NCI-H2171 (cell line): ENCODE results near the gene DPF3.
A peak's percentile ranks its signal among the peaks of the same experiment; 100 is the strongest.

Experiments
- DNase-seq: peaks from one replicate; lab custom pipeline; 2025; lab: John Stamatoyannopoulos, UW

DPF3 gene

DNA sequence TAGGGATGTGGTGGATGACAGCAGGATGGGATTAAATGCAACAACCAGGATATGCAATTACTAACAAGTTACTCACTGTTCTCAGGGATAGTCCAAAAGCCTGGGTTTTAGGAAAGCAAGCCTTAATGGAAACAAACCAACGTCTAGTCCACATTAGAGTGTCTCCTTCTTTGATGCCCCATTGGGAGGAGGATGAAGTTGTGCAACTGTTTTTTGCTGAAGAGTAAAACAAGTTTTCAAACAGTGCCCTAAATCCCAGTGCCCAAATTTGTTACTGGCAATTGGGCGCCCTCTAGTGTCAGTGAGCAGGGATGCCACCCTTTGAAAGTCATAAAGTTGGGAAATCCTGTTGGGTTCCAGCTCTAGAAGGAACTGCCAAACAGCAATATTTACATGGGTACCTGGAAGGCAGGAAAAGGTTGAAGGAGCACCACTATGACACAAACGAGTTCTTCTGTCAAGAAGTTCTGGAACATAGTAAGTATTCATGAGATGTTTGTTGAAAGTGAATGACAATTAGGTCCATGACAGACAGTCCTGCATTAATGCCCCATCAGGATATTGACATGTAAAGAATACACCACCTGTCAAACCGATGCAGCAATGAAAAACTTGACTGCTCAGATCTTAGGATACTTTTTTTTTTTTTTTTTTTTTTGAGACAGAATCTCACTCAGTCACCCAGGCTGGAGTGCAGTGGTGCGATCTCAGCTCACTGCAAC is 11.1 kb upstream of the DPF3 start:
- DNase-seq, result peak; percentile 35

DNA sequence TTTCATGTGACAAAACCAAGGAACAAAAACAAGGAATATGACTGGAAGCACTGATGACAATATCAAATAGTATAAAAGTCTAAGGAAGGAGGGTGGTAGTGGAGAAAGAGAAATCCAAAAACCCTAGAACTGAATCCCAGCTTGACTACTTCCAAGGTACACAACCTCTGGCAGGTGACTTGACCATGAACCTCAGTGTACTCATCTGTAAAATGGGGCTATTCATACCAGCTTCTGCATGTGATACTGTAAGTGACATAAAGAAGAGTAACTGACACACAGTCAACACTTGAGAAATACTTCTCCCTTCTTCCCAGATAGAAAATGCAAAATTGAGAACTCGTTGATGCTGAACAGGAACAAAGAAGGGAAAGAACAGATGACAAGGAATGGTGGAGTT is 10.3 kb upstream of the DPF3 start:
- no peak for DNase-seq

DNA sequence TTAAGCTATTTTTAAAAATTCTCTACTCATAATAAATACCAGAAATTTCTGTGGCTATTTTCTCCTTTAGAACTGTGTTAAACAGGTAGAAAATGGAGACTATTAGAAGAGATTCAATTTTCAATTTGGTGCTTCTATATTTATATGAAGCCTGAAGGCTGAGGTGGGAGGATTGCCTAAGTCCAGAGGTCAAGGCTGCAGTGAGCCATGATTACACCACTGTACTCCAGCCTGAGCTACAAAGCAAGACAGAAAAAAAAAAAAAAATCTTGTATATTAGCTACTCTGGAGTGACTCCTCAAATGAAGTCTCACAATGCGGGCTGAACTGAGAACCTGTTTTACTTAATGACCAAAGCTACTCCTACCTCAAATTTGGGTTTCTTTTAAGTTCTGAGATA is 9.8 kb upstream of the DPF3 start:
- DNase-seq, result no peak

DNA sequence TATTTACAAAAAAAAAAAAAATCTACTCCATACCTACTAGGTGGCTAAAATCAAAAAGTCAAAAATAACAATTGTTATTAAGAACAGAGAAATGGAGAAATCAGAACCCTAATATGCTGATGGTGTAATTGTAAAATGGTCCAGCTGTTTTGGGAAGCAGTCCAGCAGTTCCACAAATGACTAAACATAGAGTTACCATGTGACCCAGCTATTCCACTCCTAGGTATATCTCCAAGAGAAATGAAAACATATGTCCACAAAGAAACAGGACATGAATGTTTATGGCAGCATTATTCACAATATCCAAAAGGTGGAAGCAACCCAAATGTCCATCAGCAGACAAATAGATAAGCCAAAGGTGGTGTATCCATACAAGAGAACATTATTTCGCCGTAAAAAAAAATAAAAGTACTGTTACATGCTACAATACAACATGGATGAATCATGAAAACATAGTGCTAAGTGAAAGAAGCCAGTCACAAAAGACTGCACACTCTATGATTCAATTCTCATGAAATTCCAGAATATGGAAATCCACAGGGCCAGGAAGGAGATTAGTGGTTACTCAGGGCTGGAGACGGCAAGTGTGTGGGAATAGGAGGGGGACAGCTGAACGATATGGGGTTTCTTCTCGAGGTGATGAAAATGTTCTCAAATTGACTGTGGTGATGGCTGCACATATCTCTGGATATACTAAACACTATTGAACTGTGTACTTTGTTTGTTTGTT is 9.1 kb upstream of the DPF3 start:
- no peak for DNase-seq

DNA sequence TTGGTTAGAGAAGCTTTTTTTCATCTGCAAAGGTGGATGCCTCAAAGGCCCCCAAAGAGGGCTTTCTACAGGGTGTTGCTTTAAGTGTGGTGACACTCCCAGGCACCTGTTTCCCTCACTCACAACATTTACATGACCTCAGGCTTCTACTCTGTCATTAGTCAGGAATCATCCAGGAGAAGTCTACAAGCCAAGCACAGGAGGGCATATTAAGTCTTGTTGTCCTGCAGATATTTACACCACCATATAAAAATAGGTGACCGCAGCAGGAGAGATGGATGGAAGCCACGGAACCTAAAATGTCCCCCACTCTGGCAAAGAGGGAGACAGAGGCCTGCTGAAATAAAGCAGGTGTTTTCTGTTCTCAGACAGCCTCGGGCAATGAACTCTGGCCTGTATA is 7.5 kb upstream of the DPF3 start:
- DNase-seq, result no peak

DNA sequence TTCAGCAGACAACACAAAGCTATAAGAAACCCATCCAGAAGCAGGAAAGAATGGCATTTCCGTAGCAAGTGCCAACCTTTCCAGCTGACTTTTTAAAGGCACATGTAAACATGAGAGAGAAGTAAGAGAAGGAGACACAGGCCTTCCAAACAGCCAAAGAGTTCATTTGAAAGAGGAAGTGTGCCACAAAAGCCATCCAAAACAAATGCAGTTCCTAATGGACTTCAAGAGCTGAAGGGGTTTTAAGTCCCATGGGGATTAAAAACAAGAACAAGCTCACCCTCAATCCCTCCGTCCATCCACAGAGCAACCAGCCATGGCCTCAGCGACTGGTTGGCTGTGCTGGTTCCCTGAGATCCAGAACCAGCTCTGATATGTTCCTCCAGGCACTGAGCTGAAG is 4.5 kb upstream of the DPF3 start:
- DNase-seq, result no peak

DNA sequence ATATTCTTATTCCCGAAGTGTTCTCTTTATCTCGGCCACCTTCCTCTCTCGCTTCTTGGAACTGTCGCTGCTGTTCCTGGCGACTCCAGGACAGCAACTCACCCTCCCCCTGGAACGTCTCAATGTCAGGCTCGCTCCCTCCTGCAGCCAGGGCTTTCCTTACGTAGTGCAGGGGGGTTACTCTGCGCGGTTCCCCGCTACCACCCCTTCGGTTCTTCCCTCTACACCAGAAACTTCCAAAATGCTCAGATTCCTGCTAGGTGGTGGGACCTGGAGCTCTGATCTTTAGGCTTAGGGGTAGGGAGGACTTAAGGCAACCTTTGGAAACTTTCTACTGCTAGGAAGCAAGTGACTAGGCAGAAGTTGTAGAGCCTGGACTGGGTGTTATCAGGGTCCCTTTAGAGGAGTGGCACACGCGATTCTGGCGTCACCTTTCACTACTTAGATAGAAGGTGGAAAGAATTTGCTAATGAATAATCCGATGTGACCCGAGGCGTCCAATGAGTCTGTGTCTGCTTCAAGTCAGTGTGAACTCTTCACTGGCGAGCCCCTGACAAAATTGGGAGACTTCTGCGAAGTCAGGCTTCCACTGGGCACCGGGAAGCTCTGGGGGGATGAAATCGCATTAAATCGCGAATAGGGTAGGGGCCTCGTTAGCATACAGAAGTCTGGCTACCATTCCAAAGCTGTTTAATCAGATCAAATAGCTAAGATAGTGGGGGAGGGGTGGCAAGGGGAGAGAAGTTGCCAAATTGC is 900 bp upstream of the DPF3 start:
- DNase-seq, result no peak

DNA sequence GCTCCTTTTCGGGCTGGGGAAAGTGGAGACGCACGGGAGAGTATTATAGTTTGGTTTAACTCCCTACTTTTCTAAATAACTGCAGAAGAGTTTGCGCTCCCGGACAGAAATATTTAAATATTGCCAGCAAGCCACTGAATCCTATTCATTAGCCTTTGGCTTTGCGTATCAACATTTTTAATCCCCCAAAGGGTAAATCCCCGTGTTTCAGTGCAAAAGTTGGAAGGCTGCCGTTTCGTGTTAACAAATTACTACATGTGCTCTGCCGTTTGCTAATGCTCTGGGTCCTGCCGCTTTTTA is 372 bp upstream of the DPF3 start:
- no peak for DNase-seq

DNA sequence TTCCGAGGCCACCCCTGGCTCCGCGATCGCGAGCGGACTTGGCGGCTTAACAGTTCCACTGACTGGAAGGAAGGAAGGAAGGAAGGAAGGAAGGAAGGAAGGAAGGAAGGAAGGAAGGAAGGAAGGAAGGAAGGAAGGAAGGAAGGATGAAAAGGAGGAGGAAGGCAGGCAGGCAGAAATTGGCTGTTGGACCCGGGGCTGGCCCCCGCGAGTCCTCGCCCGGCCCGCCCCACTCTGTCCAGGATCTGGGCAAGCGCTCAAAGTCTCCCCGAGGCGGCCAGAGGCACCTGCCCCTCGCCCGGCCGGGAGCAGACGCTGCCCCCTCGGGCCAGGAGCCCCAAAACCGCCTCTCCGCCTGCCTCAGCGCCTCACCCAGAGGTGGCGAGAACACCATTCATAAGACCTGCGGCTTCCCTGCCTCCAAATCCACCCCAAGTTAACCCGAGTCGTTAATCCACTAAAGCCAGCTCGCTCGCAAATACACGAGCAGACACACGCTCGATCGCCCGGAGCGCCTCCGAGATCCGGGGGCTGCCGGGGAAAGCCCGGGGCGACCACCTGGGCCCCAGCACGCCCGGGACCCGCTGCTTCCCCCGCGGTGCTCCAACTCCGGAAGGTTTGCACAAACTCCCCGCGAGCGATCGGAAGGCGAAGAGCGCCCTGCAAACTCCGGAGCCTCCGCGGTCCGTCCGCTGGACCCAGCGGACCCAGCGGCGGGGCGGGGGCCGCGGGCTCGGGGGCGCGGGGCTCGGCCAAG is 844 bp downstream of the DPF3 start:
- peak; percentile 12 for DNase-seq

DNA sequence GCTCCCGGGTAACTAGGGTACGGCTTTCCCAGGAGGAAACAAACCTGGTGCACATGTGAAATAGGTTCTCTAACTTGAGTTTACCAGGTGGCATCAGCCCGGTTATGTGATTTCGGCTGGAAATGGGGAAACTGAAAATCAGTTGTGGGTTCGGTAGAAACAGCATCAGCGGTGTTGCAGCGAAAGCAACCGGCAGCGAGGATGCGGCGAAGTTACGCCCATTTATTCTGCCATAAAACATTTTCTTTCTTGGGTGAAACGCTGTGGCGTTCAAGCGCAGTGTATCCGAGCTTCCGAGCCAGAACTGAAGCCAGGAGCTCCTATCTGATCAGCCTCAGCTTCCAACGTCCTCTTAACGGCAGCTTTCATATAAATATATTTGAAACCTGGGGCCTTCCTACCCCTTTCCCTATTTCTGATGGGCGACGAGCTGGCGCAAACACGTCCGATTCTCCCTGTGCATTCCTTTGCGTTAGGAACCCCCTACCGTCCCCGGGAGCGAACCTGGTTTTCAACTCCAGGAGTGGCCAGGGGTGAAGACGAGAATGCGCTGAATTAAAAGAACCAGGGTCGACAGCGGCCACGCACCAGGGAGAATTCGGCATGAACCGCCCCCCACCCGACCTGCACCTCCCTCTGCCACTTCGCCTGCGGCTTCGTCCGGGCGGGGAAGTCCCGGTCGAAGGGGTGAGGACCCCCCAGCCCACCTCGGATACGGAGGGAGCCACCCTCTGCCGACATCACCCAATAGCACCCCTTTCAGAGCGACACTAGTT is 1.6 kb downstream of the DPF3 start:
- peak; percentile 23 for DNase-seq

DNA sequence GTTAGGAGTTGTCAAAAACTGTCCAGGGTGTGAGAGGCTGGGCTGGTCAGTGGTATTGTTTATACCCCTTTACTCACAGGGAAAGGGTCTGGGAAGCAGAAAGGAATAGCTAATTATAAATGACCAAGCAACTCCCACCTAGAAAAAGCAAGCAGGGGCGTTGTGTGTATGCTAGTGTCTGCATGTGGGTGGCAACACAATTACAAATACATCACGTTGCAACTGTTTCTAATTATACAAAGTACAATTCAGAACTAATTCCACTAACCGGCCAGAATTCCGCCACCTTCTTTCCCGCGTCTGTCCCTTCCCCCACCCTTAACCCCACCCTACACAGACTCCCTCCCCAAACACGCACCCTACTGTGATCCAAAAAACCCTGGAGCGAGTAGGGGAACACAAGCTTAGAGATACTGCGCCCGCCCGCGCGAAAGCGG is 2.2 kb downstream of the DPF3 start:
- no peak for DNase-seq

DNA sequence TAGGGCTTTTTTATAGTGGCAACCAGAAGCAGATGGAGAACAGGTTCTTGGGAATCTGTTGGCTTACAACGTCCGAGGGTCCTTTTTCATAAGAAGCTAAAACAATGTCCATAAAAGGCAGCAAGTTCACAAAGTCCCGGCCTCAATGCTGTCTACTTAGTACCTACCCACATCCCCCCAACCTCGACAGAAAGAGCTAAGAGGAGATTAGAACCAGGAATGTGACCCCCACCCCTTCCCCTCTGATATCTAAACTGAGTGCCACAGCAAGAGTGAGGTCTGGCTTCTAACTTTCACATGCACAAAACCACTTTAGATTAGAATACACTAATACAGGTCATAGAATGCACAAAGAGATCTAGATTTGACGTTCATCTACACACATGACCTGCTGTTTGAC is 4.5 kb downstream of the DPF3 start:
- no peak for DNase-seq

DNA sequence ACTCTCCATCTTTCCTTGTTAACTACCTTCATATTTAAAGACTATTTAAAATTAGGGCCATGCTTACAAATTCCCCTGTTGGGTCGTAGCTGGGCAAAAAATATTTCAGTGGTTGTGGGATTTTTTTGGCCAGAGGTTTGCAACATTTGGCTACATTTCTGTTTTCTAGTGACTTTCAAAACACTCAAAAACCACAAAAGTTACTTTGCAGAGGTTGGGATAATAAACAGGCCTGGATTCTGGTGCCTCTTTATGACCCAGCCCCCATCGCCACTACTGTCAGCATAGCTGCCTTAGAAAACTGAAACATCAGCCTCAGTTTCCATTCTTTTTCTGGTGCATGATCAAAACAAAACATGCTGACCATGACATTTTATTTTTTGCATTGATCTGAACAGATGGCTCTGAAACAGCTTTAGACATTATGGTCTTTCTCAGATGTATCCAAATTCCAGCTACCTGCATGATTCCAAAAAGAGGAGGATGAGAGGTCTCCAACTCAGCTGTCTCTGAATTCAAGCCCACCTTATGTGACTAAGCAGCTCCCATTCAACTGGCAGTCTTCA is 5.2 kb downstream of the DPF3 start:
- DNase-seq, result no peak

DNA sequence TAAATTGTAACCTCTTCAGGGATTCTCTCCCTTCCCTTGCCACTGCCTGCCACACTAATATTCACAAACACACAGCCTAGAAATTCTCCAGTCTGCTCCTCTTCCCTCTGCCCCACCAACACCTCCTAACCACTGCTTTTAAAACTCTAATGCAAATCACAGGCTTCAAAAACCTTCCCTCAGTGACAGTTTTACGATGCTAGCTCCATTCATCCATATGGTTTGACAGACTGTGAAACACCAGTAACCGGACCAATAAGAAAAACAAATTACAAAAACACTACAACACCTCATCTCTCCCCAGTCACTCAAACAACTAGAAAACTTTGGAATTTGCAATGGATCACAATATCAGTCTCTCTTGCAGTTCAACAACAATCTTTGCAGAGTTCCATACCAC is 5.7 kb downstream of the DPF3 start:
- DNase-seq, result no peak

DNA sequence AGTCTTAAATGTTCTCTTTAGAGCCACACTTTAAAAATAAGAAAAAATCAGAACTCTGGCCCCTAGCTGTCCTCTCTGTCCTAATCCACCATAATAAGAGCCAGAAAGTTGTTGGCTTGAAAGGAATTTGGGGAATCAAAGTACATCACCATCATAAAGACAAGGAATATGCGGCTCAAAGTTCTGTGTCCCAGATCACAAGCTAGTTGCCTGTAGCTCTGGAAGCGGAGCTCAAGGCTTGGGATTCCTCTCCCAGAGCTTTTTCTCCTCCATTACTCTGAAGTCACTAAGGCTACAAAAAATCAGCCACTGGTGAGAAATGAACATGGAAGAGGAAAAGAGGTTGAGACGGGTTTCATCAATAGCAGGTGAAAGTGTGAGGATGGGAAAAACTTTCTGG is 6.4 kb downstream of the DPF3 start:
- DNase-seq, result no peak

DNA sequence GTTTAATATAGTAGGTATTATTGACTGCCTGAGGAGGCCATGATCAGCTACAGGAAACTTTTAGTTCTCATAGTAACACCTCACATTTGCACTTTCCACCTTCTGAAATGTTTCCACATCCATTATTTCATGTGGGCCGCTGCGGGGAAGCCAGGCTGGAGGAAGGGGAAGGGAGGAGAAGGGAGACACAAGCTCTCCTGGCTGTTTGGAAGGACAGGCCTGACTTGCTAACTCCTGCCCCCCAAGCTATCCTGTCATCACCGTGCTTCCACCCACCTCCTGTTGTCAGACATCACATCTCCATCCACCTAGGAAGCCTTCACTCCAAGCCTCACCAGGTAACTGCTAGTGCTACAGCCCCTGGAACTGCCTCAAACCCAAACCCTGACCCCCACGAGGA is 9.5 kb downstream of the DPF3 start:
- DNase-seq, result no peak

DNA sequence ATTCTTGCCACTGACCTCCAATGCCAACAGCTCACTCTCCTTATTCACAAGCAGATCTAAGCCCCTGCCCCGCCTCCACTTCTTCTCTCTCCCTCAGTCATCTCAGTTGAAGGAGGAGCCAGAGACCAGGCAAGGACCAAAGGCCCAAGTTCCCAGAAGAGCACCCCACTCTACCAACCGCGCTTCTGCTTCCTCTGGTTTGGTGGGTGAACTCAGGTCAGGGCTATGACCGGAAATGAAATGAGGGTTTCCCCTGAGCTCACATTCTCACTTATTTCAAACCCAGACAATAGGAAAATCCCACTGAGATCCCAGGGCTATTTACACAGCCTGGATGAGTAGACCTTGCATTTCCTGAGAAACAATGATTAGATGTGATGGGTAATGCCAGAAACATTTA is 9.9 kb downstream of the DPF3 start:
- DNase-seq, result no peak

DNA sequence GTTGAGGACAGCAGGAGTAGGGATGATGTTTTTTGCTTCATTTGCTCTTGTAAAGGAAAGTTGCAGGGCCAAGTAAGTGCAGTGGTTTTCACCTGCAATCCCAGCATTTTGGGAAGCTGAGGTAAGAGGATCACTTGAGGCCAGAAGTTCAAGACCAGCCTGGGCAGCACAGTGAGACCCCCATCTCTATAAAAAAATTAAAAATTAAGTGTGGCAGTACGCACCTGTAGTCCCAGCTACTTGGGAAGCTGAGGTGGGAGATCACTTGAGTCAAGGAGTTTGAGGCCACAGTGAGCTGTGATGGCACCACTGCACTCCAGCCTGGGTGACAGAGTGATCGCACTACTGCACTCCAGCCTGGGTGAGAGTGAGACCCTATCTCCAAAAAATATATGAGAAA is 10.8 kb downstream of the DPF3 start:
- DNase-seq, result no peak

DNA sequence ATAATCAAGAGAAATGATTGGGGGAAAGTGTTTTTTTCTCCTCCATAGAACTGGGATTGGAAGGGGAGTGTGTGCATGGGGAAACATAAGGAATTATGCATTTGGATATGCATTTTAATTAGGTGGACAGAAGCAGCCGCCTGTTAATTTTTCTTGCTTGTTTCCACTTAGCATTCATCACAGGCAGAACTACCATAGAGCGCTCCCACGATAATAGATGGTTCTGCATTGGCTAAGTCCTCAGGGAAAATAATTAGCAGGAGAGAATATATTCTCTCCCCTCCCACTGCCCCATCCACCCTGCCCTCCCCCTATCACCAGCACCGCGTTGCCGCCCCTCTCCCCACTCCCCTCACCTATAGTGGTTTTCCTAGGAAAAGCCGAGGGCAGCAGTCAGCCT is 11.4 kb downstream of the DPF3 start:
- no peak for DNase-seq

DNA sequence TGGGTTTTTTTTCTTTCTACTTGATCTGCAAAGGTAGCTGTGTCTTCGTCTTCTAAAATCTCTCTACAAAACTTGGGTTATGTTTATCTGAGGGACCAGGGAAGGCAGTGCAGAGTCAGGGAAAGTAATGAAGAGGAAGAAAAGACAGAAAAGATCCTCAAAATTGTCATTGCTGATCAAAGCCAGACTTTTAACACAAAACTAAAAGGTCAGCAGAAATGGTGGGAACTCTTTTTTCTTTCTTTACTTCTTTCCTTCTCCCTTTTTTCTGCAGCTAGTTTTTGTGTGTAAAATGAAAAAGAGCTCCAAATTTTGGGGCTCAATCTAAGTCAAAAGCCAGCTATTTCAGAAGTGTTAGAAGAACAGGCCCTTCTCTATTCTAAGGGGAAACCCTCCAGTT is 11.9 kb downstream of the DPF3 start:
- no peak for DNase-seq

DNA sequence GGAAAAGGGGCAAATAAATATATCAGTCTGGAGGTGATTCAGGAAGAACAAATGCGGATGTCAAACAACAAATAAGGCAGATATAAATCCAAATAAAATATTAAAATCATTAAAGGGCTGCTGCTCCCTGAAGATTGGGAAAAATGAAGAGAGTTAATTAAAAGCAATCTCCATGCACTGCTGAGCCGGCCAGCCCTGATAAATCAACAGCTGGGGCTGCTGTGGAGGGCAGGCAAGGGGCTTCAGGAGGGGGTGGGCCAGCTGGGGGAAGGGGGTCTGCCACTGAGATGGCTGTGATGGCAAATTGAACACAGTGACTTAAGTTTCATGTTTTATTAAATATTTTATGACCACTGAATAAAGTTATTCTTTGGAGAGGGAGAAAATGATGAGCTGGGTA is 12.4 kb downstream of the DPF3 start:
- no peak for DNase-seq

DNA sequence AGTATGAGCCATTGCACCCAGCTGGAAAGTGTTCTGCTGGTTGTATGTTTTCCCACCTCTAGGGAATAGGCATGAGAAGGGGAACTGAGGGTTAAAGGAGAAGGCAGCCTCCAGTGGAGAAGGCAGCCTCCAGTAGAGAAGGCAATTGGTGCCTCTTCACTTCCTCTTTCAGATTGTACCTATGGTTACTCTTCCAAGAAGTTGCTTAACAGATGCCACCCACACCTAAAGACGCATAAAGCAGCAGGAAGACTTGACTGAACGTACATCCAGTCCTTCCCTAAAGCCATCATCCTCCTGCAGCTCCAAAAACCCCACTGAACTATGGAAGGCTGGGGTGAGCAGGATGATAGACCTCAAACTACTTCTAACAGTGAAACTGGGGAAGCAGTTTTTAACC is 13.1 kb downstream of the DPF3 start:
- no peak for DNase-seq
